K562 (cell line): ENCODE results near the gene BTF3L4. TPM values are rescaled to one million over a fixed set of nuclear protein-coding genes. Genes with fewer than 3 reads are reported as not detected.

Experiments
- CAMTA2 ChIP-seq: fragments of 250-450 bp; sonication (Bioruptor Pico); conservative IDR thresholded peaks from 2 replicates; pipeline ENCODE4 v1.5.1; 2022
- COPS2 ChIP-seq: fragments of 450-650 bp; conservative IDR thresholded peaks from 2 replicates; pipeline ENCODE4 v1.6.1; 2016; ENCODE audit warnings: mild to moderate bottlenecking, moderate library complexity
- CREB1 ChIP-seq, 2 experiments: sonication (generic) in 1 of 2; formaldehyde crosslinking in 1 of 2; IDR thresholded peaks; 2 replicates each; pipeline versions ENCODE4 v1.6.1 to v1.8.0; 2012 to 2022; ENCODE audit warnings: inconsistent platforms in 1 of 2, mild to moderate bottlenecking in 1 of 2, missing genetic modification reagents in 1 of 2, moderate library complexity in 1 of 2
- ELF1 ChIP-seq: fragments of 200-800 bp; sonication (Bioruptor generic); IDR thresholded peaks from 2 replicates; pipeline ENCODE4 v1.6.1; 2016; ENCODE audit warnings: missing genetic modification characterization, missing compliant biosample characterization
- EP400 ChIP-seq: fragments of 450-650 bp; IDR thresholded peaks from 2 replicates; pipeline ENCODE4 v1.6.1; 2017; ENCODE audit warnings: antibody characterized with exemption, mild to moderate bottlenecking, moderate library complexity
- EZH2 ChIP-seq: IDR thresholded peaks from 2 replicates; pipeline ENCODE4 v1.6.1; 2012; ENCODE audit warnings: low read depth, mild to moderate bottlenecking, inconsistent platforms, low read length, borderline replicate concordance
- GABPA ChIP-seq: fragments of 200-800 bp; sonication (Bioruptor generic); conservative IDR thresholded peaks from 2 replicates; pipeline ENCODE4 v1.6.1; 2016; ENCODE audit warnings: low read depth, missing genetic modification characterization, missing compliant biosample characterization
- NELFE ChIP-seq: IDR thresholded peaks from 2 replicates; pipeline ENCODE4 v1.6.1; 2011; ENCODE audit warnings: mild to moderate bottlenecking; ENCODE audit not compliant: insufficient read depth, insufficient read length
- NR2F6 ChIP-seq: fragments of 450-650 bp; formaldehyde crosslinking; IDR thresholded peaks from 2 replicates; pipeline ENCODE4 v1.4.0; 2020; ENCODE audit warnings: mild to moderate bottlenecking
- RAD21 ChIP-seq, 2 experiments: fragments of 250-450 bp in 1 of 2; fragments of 450-650 bp in 1 of 2; sonication (Bioruptor Pico) in 1 of 2; formaldehyde crosslinking in 1 of 2; IDR thresholded peaks in 1 of 2; conservative IDR thresholded peaks in 1 of 2; 2 replicates each; pipeline versions ENCODE4 v1.4.0 to v1.8.0; 2020 to 2022; ENCODE audit warnings: mild to moderate bottlenecking in 2 of 2, moderate library complexity in 1 of 2
- RCOR1 ChIP-seq, 2 experiments: IDR thresholded peaks; 2 replicates each; pipeline ENCODE4 v1.6.1; 2012; ENCODE audit warnings: low read depth in 2 of 2, low read length in 2 of 2, borderline replicate concordance in 1 of 2, improper control_type of control experiment in 1 of 2
- SETDB1 ChIP-seq: IDR thresholded peaks from one replicate; pipeline ENCODE4 v1.6.1; 2012; ENCODE audit warnings: low read length, control low read depth, inconsistent platforms
- SMAD4 ChIP-seq: fragments of 250-450 bp; sonication (Bioruptor Pico); conservative IDR thresholded peaks from 2 replicates; pipeline ENCODE4 v1.8.0; 2021; ENCODE audit warnings: inconsistent platforms, mild to moderate bottlenecking, moderate library complexity
- SPI1 ChIP-seq: IDR thresholded peaks from 2 replicates; pipeline ENCODE4 v1.6.1; 2011; ENCODE audit warnings: low read depth, low read length, control low read depth, borderline replicate concordance
- STAT5B ChIP-seq: fragments of 250-450 bp; sonication (Bioruptor Pico); IDR thresholded peaks from 2 replicates; pipeline ENCODE4 v1.8.0; 2021; ENCODE audit warnings: mild to moderate bottlenecking, inconsistent platforms
- TFAM ChIP-seq: fragments of 250-450 bp; sonication (Bioruptor Pico); conservative IDR thresholded peaks from 2 replicates; pipeline ENCODE4 v1.5.0; 2021; ENCODE audit warnings: mild to moderate bottlenecking, moderate library complexity
- ZBTB1 ChIP-seq: sonication (generic); formaldehyde crosslinking; IDR thresholded peaks from 2 replicates; pipeline ENCODE4 v1.8.1; 2023; ENCODE audit warnings: missing genetic modification reagents, low read depth, mild to moderate bottlenecking, borderline replicate concordance
- ZNF75A ChIP-seq: fragments of 450-650 bp; formaldehyde crosslinking; IDR thresholded peaks from 2 replicates; pipeline ENCODE4 v1.4.0; 2020; ENCODE audit warnings: mild to moderate bottlenecking
- polyA plus RNA-seq, 8 experiments: library from polyadenylated mRNA; depleted of rRNA in 4 of 8; stranded (reverse) in 5 of 8; unstranded in 3 of 8; fragments of >200 nt; fragmentation: Nextera tagmentation in 2 of 8; fragmentation: Illumina TruSeq in 1 of 8; extraction: Ambion mirVana in 2 of 8; extraction: Trizol in 1 of 8; gene quantifications; 2 replicates each; pipeline versions ENCODE4 v1.2.1 to v1.2.3, GENCODE V29; 2011 to 2014; ENCODE audit warnings: inconsistent platforms in 1 of 8, missing spikeins in 1 of 8
- total RNA-seq, 7 experiments: library from RNA; depleted of rRNA in 6 of 7; stranded (reverse); fragments of >200 nt in 6 of 7; fragmentation: Illumina TruSeq in 2 of 7; extraction: Trizol in 2 of 7; gene quantifications; 2 replicates each; pipeline versions ENCODE4 v1.2.1 to v1.2.3, GENCODE V29; 2011 to 2021; ENCODE audit warnings: low replicate concordance in 1 of 7
- TF ChIP-seq, protein P1 (sequence below): fragments of 250-450 bp; sonication (Bioruptor Pico); IDR thresholded peaks from 2 replicates; pipeline ENCODE4 v1.9.0; 2021; ENCODE audit warnings: mild to moderate bottlenecking, inconsistent platforms
- TF ChIP-seq, protein P2 (sequence below): fragments of 250-450 bp; sonication (Bioruptor Pico); IDR thresholded peaks from 2 replicates; pipeline ENCODE4 v1.5.0; 2021; ENCODE audit warnings: mild to moderate bottlenecking, borderline replicate concordance
- TF ChIP-seq, protein P3 (sequence below): fragments of 450-650 bp; formaldehyde crosslinking; conservative IDR thresholded peaks from 2 replicates; pipeline ENCODE4 v1.4.0; 2022; ENCODE audit warnings: mild to moderate bottlenecking, missing genetic modification characterization

The BTF3L4 gene
- total and polyA plus RNA-seq, 9 of the 15 experiments (the other 6 are each of a cell fraction or from before 2014, with no cell fraction given) = 40.1 to 106 (median 88.8) TPM

DNA sequence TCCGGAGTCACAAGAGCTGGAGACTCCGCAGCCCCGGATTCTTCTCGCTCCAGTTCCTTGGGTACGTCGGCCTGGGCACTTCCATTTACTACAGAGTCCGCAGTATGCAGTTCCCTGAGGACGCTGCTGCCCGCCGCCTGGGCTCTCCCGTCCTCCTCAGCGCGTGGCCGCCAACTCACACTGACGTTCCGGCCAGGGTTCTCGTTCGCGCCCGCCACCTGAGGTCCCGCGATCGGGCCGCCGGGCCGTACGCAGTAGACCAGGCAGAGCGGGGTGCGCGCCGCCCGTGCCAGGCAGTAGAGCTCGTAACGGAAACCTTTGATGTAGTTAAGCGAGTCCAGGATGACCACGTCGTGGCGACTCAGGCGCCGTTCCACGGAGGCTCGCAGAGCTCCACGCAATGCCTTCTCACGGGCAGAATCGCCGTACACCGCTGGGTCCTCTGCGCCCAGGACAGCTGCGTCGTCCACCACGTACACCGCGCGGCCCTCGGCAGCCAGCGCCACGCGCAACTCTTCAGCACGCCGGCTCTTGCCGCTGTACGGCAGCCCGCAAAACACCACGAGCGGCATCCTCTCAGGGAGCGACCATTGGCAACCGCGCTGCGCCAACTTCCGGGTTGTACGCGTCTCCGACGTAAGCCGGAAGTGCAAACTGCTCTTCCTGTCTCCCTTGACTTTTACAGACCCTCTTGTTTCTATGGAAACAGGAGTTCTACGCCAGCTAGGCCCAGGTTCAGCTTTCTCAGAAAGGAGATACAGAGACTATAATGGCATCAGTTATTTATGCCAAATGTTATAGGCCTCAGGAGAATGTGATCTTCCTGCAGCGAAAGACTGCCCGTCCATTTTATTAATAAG lies 22.7 kb upstream of the BTF3L4 start, which contains the start of gene KTI12 (continued):
- TF ChIP-seq, protein P1, sequence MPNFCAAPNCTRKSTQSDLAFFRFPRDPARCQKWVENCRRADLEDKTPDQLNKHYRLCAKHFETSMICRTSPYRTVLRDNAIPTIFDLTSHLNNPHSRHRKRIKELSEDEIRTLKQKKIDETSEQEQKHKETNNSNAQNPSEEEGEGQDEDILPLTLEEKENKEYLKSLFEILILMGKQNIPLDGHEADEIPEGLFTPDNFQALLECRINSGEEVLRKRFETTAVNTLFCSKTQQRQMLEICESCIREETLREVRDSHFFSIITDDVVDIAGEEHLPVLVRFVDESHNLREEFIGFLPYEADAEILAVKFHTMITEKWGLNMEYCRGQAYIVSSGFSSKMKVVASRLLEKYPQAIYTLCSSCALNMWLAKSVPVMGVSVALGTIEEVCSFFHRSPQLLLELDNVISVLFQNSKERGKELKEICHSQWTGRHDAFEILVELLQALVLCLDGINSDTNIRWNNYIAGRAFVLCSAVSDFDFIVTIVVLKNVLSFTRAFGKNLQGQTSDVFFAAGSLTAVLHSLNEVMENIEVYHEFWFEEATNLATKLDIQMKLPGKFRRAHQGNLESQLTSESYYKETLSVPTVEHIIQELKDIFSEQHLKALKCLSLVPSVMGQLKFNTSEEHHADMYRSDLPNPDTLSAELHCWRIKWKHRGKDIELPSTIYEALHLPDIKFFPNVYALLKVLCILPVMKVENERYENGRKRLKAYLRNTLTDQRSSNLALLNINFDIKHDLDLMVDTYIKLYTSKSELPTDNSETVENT (CRISPR knock-in tag) = peak; percentile 79
- TF ChIP-seq ZBTB1 (CRISPR knock-in tag) (peak; percentile 78; the same call in 1 of the 2 replicates), STAT5B (CRISPR knock-in tag) (no peak), NELFE (no peak), CREB1 (IDR thresholded peaks at IDR 0.05) (peak; percentile 87), CREB1 (CRISPR knock-in tag; IDR thresholded peaks at IDR 0.05) (peak; percentile 81), ELF1 (tag) (peak; percentile 100), RCOR1 (IDR thresholded peaks at IDR 0.05; ENCODE audit: borderline replicate concordance in 1 of 2, low read depth in 2 of 2, low read length in 2 of 2) (peak in 1 of 2 experiments; percentile 37; a peak in 1 of 4 replicates), EZH2 (no peak), TFAM (no peak), RAD21 (CRISPR knock-in tag; conservative IDR thresholded peaks at IDR 0.05 in 1 of 2, IDR thresholded peaks at IDR 0.05 in 1 of 2) (0 out of 4 replicates have a peak, but pooled peaks of 1 of the 2 experiments have one; percentile 4), SPI1 (peak; percentile 78), SETDB1 (no peak), EP400 (peak; percentile 93), GABPA (tag) (peak; percentile 97), ZNF75A (peak; percentile 27; the same call in 1 of the 2 replicates), NR2F6 (no peak), SMAD4 (CRISPR knock-in tag) (peak; percentile 13; the same call in 1 of the 2 replicates), COPS2 (no peak), CAMTA2 (CRISPR knock-in tag) (no peak)
- TF ChIP-seq, protein P2, sequence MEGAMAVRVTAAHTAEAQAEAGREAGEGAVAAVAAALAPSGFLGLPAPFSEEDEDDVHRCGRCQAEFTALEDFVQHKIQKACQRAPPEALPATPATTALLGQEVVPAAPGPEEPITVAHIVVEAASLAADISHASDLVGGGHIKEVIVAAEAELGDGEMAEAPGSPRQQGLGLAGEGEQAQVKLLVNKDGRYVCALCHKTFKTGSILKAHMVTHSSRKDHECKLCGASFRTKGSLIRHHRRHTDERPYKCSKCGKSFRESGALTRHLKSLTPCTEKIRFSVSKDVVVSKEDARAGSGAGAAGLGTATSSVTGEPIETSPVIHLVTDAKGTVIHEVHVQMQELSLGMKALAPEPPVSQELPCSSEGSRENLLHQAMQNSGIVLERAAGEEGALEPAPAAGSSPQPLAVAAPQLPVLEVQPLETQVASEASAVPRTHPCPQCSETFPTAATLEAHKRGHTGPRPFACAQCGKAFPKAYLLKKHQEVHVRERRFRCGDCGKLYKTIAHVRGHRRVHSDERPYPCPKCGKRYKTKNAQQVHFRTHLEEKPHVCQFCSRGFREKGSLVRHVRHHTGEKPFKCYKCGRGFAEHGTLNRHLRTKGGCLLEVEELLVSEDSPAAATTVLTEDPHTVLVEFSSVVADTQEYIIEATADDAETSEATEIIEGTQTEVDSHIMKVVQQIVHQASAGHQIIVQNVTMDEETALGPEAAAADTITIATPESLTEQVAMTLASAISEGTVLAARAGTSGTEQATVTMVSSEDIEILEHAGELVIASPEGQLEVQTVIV (CRISPR knock-in tag) = no peak
- TF ChIP-seq, protein P3, sequence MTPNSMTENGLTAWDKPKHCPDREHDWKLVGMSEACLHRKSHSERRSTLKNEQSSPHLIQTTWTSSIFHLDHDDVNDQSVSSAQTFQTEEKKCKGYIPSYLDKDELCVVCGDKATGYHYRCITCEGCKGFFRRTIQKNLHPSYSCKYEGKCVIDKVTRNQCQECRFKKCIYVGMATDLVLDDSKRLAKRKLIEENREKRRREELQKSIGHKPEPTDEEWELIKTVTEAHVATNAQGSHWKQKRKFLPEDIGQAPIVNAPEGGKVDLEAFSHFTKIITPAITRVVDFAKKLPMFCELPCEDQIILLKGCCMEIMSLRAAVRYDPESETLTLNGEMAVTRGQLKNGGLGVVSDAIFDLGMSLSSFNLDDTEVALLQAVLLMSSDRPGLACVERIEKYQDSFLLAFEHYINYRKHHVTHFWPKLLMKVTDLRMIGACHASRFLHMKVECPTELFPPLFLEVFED = no peak
